HG03095 (cell line): ENCODE measurements around the gene UPF1.

ENCODE experiments used
- ATAC-seq: cut with Tn5 transposase; IDR thresholded peaks from one replicate; pipeline ENCODE4 v1.9.1; 2021; ENCODE audit warnings: moderate library complexity; ENCODE audit not compliant: unreplicated experiment

The UPF1 gene

DNA sequence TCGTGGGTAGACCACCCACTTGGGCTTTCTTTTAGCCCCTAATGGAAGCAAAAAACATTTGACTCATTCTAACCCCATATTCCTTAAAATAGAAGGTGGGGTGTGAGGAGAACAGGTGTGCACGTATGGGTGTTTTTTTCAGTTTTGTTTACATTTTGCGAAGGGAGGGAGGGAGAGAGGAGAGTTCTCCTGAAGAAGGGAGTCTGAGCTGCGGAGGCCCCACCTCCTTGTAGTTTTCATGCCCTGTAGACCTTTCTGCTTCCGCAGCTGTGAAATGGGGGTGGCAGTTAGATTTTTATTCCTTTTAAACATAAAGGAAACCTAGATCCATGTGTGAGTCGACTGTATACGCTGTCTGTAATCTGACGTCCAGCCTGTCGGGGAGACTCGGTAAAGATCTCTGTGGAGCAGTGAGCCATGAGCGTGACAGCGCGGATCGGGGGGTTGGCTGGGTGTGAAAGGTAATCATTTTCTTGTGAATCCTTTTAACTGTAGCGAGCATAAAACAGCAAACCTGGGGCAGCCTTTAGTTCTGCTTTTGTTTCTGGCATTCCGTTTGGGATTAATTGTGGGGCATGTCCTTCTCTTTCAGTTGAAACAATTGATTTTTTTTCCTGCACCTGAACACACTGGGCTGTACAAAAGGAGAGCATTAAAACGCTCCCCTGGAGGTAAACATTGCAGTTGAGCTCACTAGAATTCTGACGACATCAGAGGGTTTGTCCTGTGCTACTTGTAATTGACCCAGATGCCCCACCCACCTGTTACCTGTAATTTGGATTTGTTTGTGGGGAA lies 2.3 kb downstream of the UPF1 start:
- ATAC-seq: no peak

DNA sequence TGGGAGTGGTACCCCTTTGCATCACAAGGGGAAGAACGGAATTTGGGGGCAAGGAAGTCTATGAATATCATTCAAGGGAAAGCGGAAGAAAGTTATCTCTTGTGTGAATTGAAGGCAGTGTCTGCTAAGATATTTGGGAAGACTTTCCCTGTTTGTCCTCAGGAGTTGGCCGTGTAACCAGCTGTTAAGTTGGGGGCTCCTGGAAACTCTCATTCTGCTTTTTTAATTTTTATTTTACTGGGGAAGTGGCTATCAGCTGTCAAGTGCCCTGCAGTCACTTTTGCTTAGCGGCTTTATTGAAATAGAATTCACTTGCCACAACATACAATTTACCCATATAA lies 2.9 kb downstream of the UPF1 start:
- ATAC-seq: no peak

DNA sequence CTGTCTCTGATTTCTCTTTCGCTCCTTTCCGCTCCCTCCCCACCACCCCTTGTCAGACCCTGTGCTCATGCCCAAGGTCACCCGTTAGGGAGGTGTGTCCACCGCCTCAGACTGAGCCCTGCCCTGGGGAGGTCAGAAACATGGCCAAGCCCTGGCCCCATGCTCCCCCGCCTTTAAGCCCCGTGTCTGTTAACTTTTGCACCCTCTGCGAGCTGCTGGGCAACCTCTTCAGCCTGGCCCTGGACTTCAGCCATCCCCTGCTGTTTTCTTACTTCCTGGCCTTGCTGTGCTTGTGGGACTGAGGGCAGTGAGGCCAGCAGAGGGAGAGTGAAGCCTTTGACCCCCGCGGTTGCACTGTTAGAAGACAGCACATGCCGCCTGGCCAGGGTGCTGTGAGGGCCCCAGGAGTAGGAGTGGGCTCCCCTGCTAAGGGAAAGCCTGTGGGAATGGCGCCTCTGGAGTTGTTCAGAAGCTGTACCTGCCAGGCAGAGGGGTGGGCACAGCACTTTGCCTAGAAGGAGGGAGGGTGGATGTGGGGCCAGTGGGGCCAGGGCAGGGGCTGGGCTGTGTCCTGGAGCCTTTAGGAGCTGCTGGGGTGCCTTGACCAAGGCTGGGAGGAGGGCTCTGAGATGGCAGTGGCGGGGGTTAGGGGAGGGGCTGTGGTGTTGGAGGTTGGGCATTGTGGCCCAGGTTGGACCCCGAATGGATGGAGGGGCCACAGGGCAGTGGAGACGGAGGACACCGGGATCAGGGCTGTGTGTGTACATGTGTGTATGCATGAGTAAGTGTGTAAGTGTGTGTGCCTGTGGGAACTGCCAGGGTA lies 7.9 kb downstream of the UPF1 start:
- ATAC-seq: no peak

DNA sequence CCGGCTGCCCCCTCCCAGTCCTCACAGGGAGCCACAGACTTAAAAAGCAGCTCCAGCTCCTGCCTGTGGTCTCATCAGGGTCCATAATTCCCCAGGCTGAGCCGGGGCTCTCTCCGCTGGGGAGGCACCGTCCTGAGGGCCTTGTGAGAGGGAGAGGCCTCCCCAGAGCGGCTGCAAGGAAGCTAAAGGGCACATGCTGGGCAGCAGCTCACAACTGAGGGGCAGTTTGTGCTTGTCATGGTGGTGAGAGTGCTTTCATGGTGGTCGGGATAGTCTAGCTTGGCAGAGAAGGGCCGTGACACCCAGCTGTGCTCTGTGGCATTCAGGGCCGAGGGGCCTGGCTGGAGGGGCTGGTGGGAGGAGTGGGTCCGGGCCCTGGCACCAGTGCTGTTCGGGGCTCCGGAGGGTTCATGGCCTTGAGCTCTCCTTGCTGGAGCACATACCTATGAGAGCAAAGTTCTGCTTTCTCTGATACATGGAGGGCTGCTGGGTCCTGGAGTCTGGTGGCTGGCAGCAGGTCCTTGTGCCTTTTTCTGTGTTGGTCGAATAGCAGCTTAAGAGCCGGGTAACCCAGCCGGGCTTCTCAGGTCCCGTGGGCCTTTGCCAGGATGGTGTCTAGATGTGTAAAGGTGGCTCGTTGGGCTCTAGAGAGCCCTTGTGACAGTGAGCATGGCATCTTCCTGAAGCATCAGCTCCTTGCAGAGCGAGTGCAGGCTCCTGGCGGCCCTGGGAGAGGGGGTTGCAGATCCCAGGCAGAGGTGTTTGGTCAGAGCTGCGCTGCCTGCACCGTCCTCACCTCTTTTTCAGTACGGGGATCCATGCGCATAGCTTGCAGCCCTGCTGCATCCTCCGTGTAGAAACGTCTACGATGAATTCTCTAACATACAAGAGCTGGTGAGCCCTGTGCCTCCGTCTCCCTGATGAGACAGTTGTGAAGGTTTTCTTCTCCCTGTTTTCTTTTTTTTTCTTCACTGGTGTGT lies 8.8 kb downstream of the UPF1 start:
- ATAC-seq: no peak

DNA sequence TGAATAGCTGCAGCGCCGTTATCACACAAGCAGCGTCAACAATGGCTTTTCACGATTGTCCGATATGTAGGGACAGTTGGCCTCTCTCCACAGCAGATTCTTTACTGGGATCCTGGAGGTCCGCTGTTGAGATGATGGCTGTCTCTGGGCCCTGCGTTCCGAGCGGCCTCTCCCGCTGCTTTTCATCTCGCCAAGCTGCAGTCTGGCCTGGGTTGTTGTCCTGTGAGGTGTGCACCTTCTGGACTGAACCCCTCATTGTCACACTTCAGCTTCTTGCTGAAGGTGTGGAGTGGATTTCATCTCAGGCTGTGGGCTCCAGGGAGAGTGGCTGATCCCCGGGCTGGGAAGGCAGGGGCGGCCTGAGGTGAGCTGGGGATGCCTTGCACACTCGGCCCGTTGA lies 9.6 kb downstream of the UPF1 start:
- no peak for ATAC-seq

DNA sequence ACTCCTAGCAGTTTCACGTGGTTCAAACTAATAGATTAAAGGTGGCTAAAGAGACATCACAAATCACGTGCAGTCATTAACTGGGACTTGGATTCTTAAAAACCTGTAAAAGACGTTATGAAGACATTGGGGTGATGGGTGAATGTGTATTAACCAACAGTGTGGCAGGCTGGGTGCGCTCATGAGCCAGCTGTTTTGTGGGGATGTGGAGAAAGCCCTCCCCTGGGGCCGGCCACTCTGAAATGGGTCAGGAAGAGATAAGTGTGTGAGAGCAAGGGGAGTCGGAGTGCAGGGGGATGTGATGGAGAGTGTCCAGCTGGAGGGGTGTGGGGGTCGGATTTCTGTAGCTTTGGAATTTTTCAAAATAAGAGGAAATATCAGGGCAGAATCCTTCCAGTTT lies 10.4 kb downstream of the UPF1 start:
- no peak for ATAC-seq

DNA sequence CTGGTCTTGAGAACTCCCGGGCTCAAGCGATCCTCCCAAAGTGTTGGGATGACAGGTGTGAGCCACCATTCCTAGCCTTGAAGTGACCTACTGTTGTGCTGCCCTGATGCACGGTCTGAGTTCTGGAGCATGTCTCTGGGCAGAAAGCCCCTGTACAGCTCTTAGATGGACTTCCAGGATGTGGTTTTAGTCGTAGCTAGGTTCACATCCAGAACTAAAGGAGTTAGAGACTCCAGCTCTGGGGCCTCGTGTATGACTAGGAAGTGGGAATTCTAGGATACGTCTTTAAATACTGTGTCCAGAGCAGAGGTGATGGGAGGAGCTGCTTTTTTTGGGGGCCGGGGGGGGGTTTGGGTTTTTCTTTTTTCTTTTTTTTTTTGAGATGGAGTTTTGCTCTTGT lies 12.2 kb downstream of the UPF1 start:
- no peak for ATAC-seq

DNA sequence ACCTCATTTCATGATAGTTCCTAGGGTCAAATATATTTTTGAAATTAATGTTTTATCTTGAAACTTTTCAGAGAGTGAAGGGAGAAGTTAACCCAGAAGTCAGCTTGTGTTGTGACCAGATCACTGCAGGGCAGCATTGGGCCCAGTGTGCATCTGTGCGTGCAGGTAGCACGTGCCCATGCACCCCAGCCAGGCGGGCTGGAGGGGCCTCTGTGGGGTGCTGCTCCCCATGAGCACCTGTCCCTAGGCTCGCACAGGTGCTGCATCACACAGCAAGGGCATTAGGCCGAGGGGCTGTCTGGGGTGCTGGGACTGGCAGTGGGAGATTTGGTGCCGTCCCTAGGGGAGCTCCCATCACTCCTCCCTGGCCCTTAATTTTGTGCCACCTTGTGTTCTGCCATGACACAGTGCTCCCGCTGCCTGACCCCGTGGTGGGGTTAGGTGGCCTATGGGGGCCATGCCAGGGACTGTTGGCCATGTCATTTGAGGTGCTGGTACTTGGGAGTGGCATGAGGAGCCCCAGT lies 13.1 kb downstream of the UPF1 start:
- no peak for ATAC-seq

DNA sequence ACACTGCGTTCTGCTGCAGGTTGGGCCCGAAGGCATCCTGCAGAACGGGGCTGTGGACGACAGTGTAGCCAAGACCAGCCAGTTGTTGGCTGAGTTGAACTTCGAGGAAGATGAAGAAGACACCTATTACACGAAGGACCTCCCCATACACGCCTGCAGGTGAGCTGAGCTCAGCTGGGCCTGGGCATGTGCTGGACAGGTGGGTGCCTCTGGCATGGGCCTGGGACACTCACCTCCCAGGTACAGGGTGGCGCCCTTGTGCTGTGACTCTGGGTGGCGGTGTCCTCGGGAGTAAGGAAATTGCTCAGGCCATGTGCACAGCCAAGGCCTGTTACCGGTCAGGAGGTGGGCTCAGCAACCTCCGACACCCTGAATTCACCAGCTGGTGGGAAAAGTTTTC lies 14.2 kb downstream of the UPF1 start:
- no peak for ATAC-seq

DNA sequence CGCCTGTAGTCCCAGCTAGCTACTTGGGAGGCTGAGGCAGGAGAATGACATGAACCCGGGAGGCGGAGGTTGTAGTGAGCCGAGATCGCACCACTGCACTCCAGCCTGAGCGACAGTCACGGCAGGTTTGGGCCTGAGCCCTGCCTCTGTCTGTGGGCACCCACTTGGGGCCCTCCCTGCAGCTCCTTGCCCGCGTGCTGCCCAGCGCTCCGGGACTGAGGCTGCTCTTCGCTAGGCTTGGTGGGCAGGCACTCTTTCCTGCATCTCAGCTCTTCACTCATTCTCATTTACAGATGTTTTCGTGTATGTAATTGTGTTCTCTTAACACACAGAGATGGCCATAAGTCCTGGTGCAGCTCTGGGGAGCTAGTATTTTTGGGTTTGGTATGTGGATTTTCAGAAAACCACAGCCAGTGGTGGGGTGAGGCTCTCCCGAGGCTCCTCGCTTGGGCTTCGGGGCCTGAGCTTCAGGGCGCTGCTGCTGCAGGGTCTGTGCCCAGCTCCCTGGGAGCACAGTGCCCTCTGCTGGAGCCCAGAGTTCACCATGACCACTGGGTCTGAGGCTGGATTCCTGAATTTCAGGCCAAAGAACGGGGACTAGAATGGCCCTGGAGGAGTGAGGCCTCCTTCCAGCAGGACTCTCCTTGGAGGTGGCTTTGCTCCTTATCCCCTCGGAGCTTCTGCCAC lies 15.2 kb downstream of the UPF1 start:
- ATAC-seq: no peak

DNA sequence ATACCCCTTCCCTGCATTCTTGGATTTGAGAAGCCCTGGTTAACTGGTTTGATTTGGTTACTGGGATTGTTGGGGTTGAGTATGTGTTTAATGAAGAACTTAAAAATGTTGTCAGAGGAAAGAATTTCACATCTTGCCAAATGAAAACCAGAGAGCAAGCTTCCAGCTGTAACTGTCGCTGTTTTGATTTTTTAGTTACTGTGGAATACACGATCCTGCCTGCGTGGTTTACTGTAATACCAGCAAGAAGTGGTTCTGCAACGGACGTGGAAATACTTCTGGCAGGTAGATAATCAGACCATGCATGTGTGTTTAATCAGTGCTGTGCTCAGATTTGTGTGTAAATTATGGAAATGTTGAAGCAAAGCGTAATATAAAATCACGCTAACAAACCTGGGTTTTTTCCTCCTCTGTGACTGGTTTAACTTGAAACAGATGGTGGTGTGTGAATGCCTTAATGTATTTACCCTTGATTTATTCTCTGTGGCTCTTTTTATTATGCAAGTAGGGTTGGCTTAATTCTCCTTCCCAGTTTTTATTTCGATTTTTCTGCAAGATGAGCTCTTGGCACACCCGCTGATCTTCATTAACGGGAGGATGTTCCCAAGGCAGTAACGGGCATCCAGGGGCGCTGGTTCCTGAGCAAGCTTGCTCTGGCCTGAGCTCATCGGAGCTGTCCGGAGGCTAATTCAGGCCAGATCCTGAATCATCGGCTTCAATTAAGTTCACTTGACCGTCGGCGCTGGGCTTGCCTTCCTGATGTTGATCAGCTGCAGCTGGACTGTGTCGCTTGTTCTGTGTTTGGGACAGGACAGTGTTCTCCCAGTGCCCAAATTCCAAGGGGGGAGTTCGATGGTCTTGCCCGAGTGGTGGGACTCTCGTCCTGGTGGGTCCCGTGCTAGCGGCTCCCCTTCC lies 16.0 kb downstream of the UPF1 start:
- ATAC-seq: no peak

DNA sequence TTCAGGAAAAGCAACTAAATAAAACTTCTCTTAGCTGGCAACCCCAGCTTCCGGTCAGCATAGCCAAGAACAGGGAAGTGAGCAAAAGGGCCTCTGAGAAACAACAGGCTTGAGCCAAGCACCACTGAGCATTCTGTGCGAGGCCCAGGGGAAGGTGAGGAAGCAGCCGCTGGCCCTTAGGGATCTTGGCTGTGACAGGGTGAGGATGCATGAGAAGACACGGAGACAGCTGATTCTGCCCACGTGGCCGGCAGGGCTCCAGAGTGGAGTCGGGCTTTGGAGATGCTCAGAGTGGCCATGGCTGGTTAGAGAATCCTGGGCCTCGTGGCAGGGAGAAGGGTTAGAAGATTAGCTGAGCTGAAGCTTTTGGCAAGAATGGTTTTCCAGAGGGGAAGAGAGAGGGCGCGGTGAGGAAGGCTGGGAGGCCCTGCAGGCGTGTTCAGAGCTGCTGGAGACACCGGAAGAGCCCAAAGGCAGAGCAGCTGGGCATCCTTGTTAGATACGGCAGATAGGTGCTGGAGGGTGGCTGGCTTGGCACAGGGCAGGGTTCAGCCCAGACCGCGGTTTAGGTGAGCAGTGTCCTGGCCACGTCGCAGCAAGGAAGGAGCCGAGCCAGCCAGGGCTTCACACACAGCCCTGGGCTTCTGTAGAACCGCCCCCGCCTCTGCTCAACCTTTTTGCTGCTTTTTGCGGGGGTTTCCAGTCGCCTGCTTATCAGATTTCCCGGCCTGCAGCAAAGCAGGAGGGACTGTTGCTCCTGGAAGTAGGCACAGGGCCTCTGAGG lies 17.3 kb downstream of the UPF1 start:
- no peak for ATAC-seq

DNA sequence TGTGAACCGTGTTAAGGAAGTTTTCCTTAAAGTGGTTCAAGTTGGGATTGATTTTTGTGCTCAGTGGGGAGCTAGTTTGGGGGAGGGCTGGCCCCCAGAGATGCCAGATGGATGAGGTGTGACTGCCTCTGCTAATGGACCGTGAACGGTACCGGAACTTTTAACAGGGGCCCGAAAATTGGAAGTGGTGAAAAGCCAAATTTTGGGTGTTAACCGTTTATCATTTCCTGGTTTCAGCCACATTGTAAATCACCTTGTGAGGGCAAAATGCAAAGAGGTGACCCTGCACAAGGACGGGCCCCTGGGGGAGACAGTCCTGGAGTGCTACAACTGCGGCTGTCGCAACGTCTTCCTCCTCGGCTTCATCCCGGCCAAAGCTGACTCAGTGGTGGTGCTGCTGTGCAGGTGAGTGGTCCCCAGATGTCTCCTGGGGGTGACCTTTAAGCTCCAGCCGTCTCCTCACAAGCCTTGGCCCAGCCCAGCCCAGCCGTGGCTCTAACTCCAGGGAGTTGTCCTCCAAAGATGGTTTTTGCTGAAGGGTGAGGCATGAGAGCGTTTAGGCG lies 18.2 kb downstream of the UPF1 start:
- ATAC-seq: no peak

DNA sequence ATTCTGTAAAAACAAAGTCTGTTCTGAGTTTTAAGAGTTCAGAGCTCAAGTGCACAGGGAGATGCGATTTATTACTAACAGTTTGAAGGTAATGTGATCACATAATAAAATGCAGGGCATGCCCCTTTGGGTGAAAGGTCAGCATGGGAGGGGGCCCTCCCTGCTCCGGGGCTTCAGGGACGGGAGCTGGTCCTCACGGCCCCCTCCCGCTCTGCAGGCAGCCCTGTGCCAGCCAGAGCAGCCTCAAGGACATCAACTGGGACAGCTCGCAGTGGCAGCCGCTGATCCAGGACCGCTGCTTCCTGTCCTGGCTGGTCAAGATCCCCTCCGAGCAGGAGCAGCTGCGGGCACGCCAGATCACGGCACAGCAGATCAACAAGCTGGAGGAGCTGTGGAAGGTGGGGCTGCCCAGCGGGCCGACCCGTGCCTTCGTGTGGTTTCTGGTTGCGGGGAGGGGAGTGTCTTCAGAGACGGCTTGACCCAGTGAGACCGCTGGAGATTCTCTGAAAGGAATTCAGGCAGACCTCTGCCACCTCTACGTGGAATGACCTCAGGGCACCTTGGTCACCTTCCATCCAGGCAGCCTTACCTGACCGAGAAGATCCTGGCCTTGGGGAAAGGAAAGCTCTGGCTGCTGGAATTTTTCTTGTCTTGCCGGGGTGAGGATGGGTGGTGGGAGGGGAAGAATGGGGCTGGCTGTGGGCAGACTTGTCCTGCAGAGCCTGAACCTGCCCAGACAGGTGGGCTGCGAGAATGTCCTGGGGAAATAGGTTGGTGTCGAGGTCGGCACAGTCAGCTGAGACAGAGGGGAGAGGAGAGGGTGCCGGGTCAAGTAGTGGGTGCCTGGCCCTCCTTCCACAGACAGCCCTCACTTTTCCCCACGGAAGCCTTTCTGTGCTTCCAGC lies 19.0 kb downstream of the UPF1 start:
- ATAC-seq: no peak

DNA sequence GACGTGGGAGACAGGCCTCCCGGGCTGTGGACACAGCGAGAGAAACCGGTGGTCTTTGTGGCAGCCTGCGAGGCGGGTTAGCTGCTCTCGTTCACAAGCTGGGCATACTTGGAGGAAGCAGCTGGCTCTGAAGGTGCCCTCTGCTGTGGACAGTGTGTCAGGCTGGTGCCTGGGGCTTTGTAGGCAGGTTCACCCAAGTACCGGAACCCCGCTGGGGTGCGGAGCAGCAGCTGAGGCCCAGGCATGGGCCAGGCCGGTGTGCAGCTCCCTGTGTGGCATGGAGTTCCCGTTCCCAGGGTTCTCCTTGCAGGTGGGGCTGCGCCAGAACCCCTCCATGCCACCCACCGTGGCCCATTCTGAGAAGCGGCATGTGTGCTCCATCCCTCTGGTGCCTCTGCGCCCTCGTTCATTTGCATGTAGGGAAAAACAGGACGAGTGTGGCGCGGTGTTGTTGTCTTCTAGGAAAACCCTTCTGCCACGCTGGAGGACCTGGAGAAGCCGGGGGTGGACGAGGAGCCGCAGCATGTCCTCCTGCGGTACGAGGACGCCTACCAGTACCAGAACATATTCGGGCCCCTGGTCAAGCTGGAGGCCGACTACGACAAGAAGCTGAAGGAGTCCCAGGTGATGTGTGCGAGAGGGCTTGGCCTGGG lies 20.0 kb downstream of the UPF1 start:
- no peak for ATAC-seq

DNA sequence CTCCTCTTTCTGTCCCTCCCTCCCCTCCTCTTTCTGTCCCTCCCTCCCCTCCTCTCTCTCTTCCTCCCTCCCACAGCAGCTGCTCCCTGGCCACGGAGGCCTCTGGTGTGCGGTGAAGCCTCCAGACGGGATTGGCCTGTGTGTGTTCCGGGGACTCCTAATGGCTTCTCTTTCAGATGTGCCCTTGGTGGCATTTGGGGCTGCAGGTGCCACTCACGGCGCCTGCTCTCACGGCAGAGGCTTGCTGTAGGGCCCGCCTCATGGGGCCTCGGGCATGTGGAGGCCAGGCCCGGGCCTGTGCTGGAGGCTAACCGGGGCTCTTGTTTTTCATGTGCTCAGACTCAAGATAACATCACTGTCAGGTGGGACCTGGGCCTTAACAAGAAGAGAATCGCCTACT lies 20.9 kb downstream of the UPF1 start:
- no peak for ATAC-seq
